Thyroid gland (tissue), 4 donors: ENCODE results near the gene CFHR5. TPM values are rescaled to one million over a fixed set of nuclear protein-coding genes. Genes with fewer than 3 reads are reported as not detected.

Source experiments
- DNase-seq, 2 donors: peaks; one replicate each; pipeline ENCODE4 v3.0.0-alpha.2; 2019
- H3K27ac ChIP-seq, 3 donors: fragments of 200-600 bp; sonication (generic); 1 replicate in 2 of 3; 2 replicates in 1 of 3; pipeline ENCODE4 v1.5.1; 2016 to 2019; ENCODE audit warnings: mild to moderate bottlenecking in 1 of 3, moderate library complexity in 1 of 3
- H3K27me3 ChIP-seq: fragments of 200-600 bp; sonication (generic); one replicate; pipeline ENCODE4 v1.5.1; 2019
- H3K36me3 ChIP-seq, 2 donors: fragments of 200-600 bp; sonication (generic); one replicate each; pipeline ENCODE4 v1.5.1; 2016 to 2019
- H3K4me1 ChIP-seq, 2 donors: fragments of 200-600 bp; sonication (generic); one replicate each; pipeline ENCODE4 v1.5.1; 2017 to 2019
- H3K4me3 ChIP-seq, 3 donors: fragments of 200-600 bp; sonication (generic); replicated peaks in 1 of 3; 1 replicate in 2 of 3; 2 replicates in 1 of 3; pipeline ENCODE4 v1.5.1; 2016; ENCODE audit warnings: mild to moderate bottlenecking in 1 of 3
- H3K9me3 ChIP-seq: fragments of 200-600 bp; sonication (generic); one replicate; pipeline ENCODE4 v1.5.1; 2017
- POLR2A ChIP-seq, 2 donors: fragments of 450-650 bp; IDR thresholded peaks; one replicate each; pipeline ENCODE4 v1.6.1; 2017; ENCODE audit warnings: antibody characterized with exemption in 2 of 2, mild to moderate bottlenecking in 2 of 2, moderate library complexity in 1 of 2
- WGBS, 2 donors: methylation state at CpG; one replicate each; pipeline ENCODE4 v1.1.5; 2017; 5-methylcytosine and 5-hydroxymethylcytosine counted together
- intact Hi-C: fragments of 100-400 bp; cut with DNase I; formaldehyde crosslinking; loops from one replicate; pipeline ENCODE4 v1.15.1; 2023
- total RNA-seq, 4 donors: library from RNA; depleted of rRNA; stranded (reverse); fragments of >200 nt; gene quantifications; one replicate each; pipeline ENCODE4 v1.2.3, GENCODE V29; 2016
- TF ChIP-seq, protein P1 (sequence below), 6 experiments: fragments of 200-600 bp in 3 of 6; fragments of 450-650 bp in 3 of 6; sonication (generic) in 3 of 6; IDR thresholded peaks; one replicate each; pipeline ENCODE4 v1.5.1; 2016 to 2019; ENCODE audit warnings: antibody characterized with exemption in 6 of 6, mild to moderate bottlenecking in 2 of 6, inconsistent platforms in 1 of 6, moderate library complexity in 1 of 6

CFHR5 gene
- total RNA-seq, 4 donors from 2014 or later, result not detected

DNA sequence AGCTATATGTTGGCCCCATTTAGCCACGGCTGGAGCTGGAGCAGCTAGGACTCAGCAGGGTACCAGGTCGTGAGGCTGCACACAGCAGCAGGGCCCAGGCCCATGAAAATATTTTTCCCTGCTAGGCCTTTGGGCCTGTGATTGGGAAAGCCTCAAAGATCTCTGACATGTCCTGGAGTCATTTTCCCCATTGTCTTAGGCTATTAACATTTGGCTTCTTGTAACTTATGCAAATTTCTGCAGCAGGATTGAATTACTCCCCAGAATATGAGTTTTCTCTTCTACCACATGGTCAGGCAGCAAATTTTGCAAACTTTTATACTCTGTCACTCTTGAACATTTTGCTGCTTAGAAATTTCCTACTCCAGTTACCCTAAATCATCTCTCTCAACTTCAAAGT is 22.6 kb upstream of the CFHR5 start:
- H3K9me3 ChIP-seq, result no peaks in the 10 kb centered on the region
- intact Hi-C loops, result no loop called here
- 72 to 87% methylated on average over 2 of the region's 2 CpGs for WGBS, 2 donors
- no peaks in the 10 kb centered on the region for H3K4me1 ChIP-seq
- H3K27me3 ChIP-seq, result no peaks in the 10 kb centered on the region
- H3K36me3 ChIP-seq, result no peaks in the 10 kb centered on the region
- no peak for DNase-seq
- no peak overlapping the region for H3K4me3 ChIP-seq
- no peak overlapping the region for H3K27ac ChIP-seq
- no peak for TF ChIP-seq POLR2A (IDR thresholded peaks at IDR 0.05)
- TF ChIP-seq, protein P1, sequence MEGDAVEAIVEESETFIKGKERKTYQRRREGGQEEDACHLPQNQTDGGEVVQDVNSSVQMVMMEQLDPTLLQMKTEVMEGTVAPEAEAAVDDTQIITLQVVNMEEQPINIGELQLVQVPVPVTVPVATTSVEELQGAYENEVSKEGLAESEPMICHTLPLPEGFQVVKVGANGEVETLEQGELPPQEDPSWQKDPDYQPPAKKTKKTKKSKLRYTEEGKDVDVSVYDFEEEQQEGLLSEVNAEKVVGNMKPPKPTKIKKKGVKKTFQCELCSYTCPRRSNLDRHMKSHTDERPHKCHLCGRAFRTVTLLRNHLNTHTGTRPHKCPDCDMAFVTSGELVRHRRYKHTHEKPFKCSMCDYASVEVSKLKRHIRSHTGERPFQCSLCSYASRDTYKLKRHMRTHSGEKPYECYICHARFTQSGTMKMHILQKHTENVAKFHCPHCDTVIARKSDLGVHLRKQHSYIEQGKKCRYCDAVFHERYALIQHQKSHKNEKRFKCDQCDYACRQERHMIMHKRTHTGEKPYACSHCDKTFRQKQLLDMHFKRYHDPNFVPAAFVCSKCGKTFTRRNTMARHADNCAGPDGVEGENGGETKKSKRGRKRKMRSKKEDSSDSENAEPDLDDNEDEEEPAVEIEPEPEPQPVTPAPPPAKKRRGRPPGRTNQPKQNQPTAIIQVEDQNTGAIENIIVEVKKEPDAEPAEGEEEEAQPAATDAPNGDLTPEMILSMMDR (IDR thresholded peaks at IDR 0.05), result no peak

- Histone ChIP-seq H3K9me3 (no peaks in the 10 kb centered on the region), H3K27me3 (no peaks in the 10 kb centered on the region), H3K36me3 (no peaks in the 10 kb centered on the region), H3K27ac (no peak overlapping the region), H3K4me3 (no peak overlapping the region), H3K4me1 (no peaks in the 10 kb centered on the region)
- DNase-seq, result no peak
- 92 to 96% methylated on average over 1 of the region's 1 CpG for WGBS, 2 donors
- TF ChIP-seq POLR2A (IDR thresholded peaks at IDR 0.05), result no peak
- TF ChIP-seq, protein P1 (IDR thresholded peaks at IDR 0.05), result no peak
- intact Hi-C loops, result no loop called here
Measured at GRCh38 chr1:196955926-196956325, 21.4 kb upstream of the CFHR5 start.

- intact Hi-C loops, result no loop called here
- H3K9me3 ChIP-seq, result no peaks in the 10 kb centered on the region
- no peak for DNase-seq
- H3K4me1 ChIP-seq, result no peaks in the 10 kb centered on the region
- no peaks in the 10 kb centered on the region for H3K27me3 ChIP-seq
- no peak for TF ChIP-seq POLR2A (IDR thresholded peaks at IDR 0.05)
- TF ChIP-seq, protein P1 (IDR thresholded peaks at IDR 0.05), result no peak
- H3K36me3 ChIP-seq, result no peaks in the 10 kb centered on the region
- no peak overlapping the region for H3K4me3 ChIP-seq
- no peak overlapping the region for H3K27ac ChIP-seq
- 60 to 63% methylated on average over 3 of the region's 3 CpGs for WGBS, 2 donors
Measured at GRCh38 chr1:196960854-196961253, 16.5 kb upstream of the CFHR5 start.

DNA sequence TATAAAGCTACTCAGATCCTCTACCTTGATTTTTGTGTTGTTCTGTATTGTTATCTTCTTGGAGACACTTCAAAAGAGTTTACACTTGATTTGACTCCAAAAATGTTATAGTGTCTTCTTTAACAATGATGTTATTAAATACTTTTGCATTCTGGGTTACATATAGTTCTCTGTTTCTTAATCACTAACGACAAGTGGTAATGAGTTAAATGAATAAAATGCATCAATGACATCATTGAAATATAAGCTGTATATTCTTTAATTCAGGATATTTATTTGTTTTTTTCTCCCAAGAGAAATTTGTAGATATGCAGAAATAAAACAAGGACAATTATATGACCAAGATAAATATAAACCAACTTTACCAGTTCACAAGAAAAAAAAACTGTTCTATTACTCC is 7.2 kb upstream of the CFHR5 start:
- Histone ChIP-seq H3K4me3 (no peak overlapping the region), H3K36me3 (no peaks in the 10 kb centered on the region), H3K9me3 (no peaks in the 10 kb centered on the region), H3K27ac (no peak overlapping the region), H3K27me3 (no peaks in the 10 kb centered on the region), H3K4me1 (no peaks in the 10 kb centered on the region)
- intact Hi-C loops, result no loop called here
- no peak for DNase-seq
- no peak for TF ChIP-seq POLR2A (IDR thresholded peaks at IDR 0.05)
- TF ChIP-seq, protein P1 (IDR thresholded peaks at IDR 0.05), result no peak
- WGBS, 2 donors, result 75 to 90% methylated on average over 1 of the region's 1 CpG

DNA sequence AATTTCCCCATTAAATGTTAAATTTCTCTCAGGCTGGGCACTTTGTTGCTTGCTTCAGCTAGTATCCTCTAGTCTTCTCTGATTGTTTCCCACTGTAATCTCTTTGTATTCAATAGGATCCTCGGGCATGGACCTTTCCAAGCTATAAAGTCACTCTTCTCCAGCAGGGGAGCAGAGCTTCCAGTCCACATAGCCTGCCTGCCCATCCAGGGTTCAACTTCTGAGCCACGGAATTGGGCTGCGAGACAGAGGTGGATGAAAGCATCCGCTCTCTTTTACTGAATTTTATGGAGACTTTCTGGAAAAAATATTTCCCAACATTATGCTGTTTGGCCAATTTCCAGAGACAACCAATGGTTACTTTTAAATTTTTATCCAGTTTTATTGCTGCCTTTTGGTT is 1.1 kb upstream of the CFHR5 start:
- Histone ChIP-seq H3K4me3 (no peak overlapping the region), H3K9me3 (no peaks in the 10 kb centered on the region), H3K27me3 (no peaks in the 10 kb centered on the region), H3K4me1 (no peaks in the 10 kb centered on the region), H3K27ac (no peak overlapping the region), H3K36me3 (no peaks in the 10 kb centered on the region)
- 88 to 89% methylated on average over 4 of the region's 4 CpGs for WGBS, 2 donors
- no peak for TF ChIP-seq POLR2A (IDR thresholded peaks at IDR 0.05)
- TF ChIP-seq, protein P1 (IDR thresholded peaks at IDR 0.05), result no peak
- intact Hi-C loops, result no loop called here
- no peak for DNase-seq
